Measurements from ENCODE around the gene HAND2. TPM values are rescaled to one million over a fixed set of nuclear protein-coding genes. Genes with fewer than 3 reads are reported as not detected.
A peak's percentile ranks its signal among the peaks of the same experiment; 100 is the strongest.

The HAND2 gene
- polyA plus RNA-seq, 12 donors = 0.12 to 20.5 (median 1.8) TPM; not detected in 4

- peak; percentile 87 for DNase-seq
These were observed 7.7 kb downstream of the HAND2 start for GRCh38 chr4:173522160-173522950.

- DNase-seq = no peak
These were observed 8.4 kb downstream of the HAND2 start for GRCh38 chr4:173521467-173522159.

- no peak for DNase-seq
These were observed 9.0 kb downstream of the HAND2 start for GRCh38 chr4:173520921-173521466.

GRCh38 chr4:173519111-173520101, 10.6 kb downstream of the HAND2 start:
- DNase-seq = no peak

GRCh38 chr4:173518425-173519102, 11.5 kb downstream of the HAND2 start:
- DNase-seq = no peak

- DNase-seq = no peak
These were observed 12.1 kb downstream of the HAND2 start for GRCh38 chr4:173517781-173518424.

- DNase-seq = no peak
These were observed 13.2 kb downstream of the HAND2 start for GRCh38 chr4:173516621-173517524.

- DNase-seq = no peak
These were observed 14.6 kb downstream of the HAND2 start for GRCh38 chr4:173515458-173515857.

- DNase-seq = no peak
These were observed 15.3 kb downstream of the HAND2 start for GRCh38 chr4:173514641-173515217.

GRCh38 chr4:173513651-173514050, 16.4 kb downstream of the HAND2 start:
- DNase-seq = no peak

- no peak for DNase-seq
These were observed 18.2 kb downstream of the HAND2 start for GRCh38 chr4:173511787-173512361.

GRCh38 chr4:173509036-173510001, 20.7 kb downstream of the HAND2 start:
- peak; percentile 58 for DNase-seq

- no peak for DNase-seq
These were observed 21.5 kb downstream of the HAND2 start for GRCh38 chr4:173508386-173509035.

- no peak for DNase-seq
These were observed 22.3 kb downstream of the HAND2 start for GRCh38 chr4:173507471-173508385.

GRCh38 chr4:173506597-173507211, 23.3 kb downstream of the HAND2 start:
- DNase-seq = no peak

Measured in muscle of arm (tissue), 12 donors.